Measurements from ENCODE around the gene PIK3C3. TPM values are rescaled to one million over a fixed set of nuclear protein-coding genes. Genes with fewer than 3 reads are reported as not detected.

PIK3C3 gene
- total and polyA plus RNA-seq, 7 donors = 22.7 to 54.8 (median 42.0) TPM

DNA sequence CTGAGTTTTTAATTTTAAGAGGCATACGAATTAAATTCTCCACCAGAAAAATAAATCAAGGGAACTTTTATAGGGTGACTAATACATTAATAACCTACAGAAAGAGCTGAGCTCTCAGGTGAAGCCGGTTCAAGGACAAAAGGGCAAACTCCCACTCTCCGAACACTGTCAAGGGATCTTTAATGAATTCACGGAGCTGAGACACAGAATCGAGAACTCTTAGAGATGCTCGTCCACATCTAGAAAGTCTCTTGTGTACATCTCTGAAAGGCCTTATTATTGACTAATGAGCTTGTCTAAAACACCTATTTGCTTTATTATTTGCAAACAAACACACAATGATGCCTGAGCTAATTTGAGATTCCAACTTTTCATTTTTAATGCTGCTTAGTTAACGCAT, 33.3 kb upstream of the PIK3C3 start:
- DNase-seq = no peak
- intact Hi-C loops (cut with DNase I) = no loop called here
- Histone ChIP-seq H3K36me3 (no peaks in the 10 kb centered on the region), H3K4me3 (no peak overlapping the region), H3K4me1 (peaks cover 0 to 2% (median 0%) of the 10 kb centered on the region in 4 donors), H3K9me3 (no peaks in the 10 kb centered on the region), H3K27ac (no peak overlapping the region), H3K27me3 (no peaks in the 10 kb centered on the region)
- 90% methylated on average over 7 of the region's 7 CpGs for WGBS, 2 donors
- no peak for TF ChIP-seq POLR2AphosphoS5 (IDR thresholded peaks at IDR 0.05)
- no peak for TF ChIP-seq POLR2A (IDR thresholded peaks at IDR 0.05)
- TF ChIP-seq, protein P1, sequence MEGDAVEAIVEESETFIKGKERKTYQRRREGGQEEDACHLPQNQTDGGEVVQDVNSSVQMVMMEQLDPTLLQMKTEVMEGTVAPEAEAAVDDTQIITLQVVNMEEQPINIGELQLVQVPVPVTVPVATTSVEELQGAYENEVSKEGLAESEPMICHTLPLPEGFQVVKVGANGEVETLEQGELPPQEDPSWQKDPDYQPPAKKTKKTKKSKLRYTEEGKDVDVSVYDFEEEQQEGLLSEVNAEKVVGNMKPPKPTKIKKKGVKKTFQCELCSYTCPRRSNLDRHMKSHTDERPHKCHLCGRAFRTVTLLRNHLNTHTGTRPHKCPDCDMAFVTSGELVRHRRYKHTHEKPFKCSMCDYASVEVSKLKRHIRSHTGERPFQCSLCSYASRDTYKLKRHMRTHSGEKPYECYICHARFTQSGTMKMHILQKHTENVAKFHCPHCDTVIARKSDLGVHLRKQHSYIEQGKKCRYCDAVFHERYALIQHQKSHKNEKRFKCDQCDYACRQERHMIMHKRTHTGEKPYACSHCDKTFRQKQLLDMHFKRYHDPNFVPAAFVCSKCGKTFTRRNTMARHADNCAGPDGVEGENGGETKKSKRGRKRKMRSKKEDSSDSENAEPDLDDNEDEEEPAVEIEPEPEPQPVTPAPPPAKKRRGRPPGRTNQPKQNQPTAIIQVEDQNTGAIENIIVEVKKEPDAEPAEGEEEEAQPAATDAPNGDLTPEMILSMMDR (IDR thresholded peaks at IDR 0.05) = no peak
- TF ChIP-seq EP300 (IDR thresholded peaks at IDR 0.05) = no peak

DNA sequence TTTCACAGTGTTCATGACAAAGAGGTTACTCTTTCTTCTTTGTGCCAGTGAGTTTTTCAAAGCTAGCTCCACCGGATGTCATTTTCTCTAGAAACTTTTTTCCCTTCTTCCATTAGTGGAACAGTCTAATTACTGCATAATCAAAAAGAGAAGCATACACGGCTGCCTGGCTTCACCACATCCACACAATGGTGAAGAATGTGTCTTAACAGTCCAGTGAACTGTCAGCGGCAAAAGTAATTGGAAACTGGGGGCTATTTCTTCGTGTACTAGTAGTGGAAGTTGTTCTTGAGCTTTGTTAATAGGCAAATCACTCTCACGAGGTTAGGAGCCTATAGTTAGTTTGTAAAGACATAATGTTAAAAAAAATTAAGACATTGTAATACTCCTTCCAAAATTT, 32.9 kb upstream of the PIK3C3 start:
- WGBS, 2 donors = 80 to 81% methylated on average over 5 of the region's 5 CpGs
- no peak overlapping the region for H3K27ac ChIP-seq
- H3K9me3 ChIP-seq = no peaks in the 10 kb centered on the region
- intact Hi-C loops (cut with DNase I) = no loop called here
- TF ChIP-seq POLR2A (IDR thresholded peaks at IDR 0.05) (no peak), EP300 (IDR thresholded peaks at IDR 0.05) (no peak), POLR2AphosphoS5 (IDR thresholded peaks at IDR 0.05) (no peak)
- TF ChIP-seq, protein P1 (IDR thresholded peaks at IDR 0.05) = no peak
- H3K36me3 ChIP-seq = no peaks in the 10 kb centered on the region
- DNase-seq = no peak
- no peaks in the 10 kb centered on the region for H3K27me3 ChIP-seq
- H3K4me3 ChIP-seq = no peak overlapping the region
- H3K4me1 ChIP-seq = no peaks in the 10 kb centered on the region

DNA sequence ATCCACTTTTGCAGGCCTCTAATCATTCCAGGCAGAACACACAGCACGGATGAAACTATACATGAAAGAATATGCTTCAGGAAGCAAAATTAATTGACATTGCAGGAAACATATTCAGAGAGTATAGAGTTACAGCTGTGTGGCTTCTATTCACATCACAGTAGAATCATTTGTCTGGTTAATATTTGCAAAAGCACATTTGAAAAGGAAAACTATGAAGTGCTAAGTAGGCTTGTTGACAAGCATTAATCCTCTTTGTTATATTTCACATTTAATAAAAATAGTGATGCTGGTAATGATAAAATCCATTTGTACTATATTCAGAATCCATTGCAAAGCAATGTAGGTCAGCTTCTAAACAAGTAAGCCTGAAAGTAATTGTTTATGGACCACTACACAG, 32.2 kb upstream of the PIK3C3 start:
- no peaks in the 10 kb centered on the region for H3K9me3 ChIP-seq
- intact Hi-C loops (cut with DNase I) = no loop called here
- TF ChIP-seq, protein P1 (IDR thresholded peaks at IDR 0.05) = no peak
- TF ChIP-seq EP300 (IDR thresholded peaks at IDR 0.05) (no peak), POLR2A (IDR thresholded peaks at IDR 0.05) (no peak), POLR2AphosphoS5 (IDR thresholded peaks at IDR 0.05) (no peak)
- no peaks in the 10 kb centered on the region for H3K36me3 ChIP-seq
- no peak overlapping the region for H3K4me3 ChIP-seq
- DNase-seq = no peak
- WGBS, 2 donors = 70 to 76% methylated on average over 1 of the region's 1 CpG
- H3K27me3 ChIP-seq = no peaks in the 10 kb centered on the region
- H3K27ac ChIP-seq = no peak overlapping the region
- H3K4me1 ChIP-seq = no peaks in the 10 kb centered on the region

DNA sequence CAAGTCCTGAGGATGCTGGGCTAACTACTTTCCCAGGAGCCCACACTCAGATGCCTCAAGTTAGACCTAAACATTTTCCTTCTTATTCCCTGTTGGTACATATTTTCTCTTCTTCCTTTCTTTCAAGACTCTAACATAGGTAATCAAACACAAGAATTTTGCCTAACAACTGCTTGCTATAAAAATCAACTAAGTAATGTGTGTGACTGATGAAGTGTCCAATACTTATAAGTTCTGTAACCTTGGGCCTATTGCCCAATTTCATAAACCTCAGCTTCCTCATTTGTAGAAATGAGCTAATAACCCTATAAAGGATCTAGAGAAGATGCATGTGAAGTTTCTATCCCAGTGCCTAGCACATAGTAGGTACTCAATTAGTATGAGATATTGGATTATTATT, 31.6 kb upstream of the PIK3C3 start:
- Histone ChIP-seq H3K36me3 (no peaks in the 10 kb centered on the region), H3K4me1 (no peaks in the 10 kb centered on the region), H3K27ac (no peak overlapping the region), H3K27me3 (no peaks in the 10 kb centered on the region), H3K9me3 (no peaks in the 10 kb centered on the region), H3K4me3 (no peak overlapping the region)
- TF ChIP-seq EP300 (IDR thresholded peaks at IDR 0.05) (no peak), POLR2A (IDR thresholded peaks at IDR 0.05) (no peak), POLR2AphosphoS5 (IDR thresholded peaks at IDR 0.05) (no peak)
- TF ChIP-seq, protein P1 (IDR thresholded peaks at IDR 0.05) = no peak
- intact Hi-C loops (cut with DNase I) = no loop called here
- DNase-seq = no peak

DNA sequence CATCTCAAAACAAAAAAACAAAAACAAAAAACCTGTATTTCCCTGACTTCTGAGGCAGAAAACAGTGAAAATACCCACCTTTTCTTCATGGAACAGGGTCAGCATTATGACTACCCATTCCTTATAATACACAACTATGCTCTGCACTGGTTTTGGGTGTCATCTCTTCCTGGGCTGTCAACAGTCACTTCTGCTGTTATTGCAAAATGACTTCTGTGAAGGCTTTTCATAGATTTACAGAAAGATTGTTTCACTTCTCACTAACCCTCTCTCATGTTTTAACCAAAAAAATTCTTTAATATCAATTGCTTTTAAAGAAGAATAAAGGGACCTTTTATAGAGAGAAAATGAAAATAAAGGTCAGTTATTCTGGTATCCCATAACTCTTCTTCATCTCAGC, 26.5 kb upstream of the PIK3C3 start:
- TF ChIP-seq, protein P1 (IDR thresholded peaks at IDR 0.05) = no peak
- TF ChIP-seq EP300 (IDR thresholded peaks at IDR 0.05) (no peak), POLR2A (IDR thresholded peaks at IDR 0.05) (no peak)
- intact Hi-C loops (cut with DNase I) = no loop called here

More for the DNA sequence above, 26.5 kb upstream of the PIK3C3 start:
- Histone ChIP-seq H3K27ac (no peak overlapping the region), H3K36me3 (no peaks in the 10 kb centered on the region), H3K27me3 (no peaks in the 10 kb centered on the region), H3K4me1 (no peaks in the 10 kb centered on the region), H3K4me3 (no peak overlapping the region), H3K9me3 (no peaks in the 10 kb centered on the region)
- DNase-seq = no peak

Measured in sigmoid colon (tissue), 7 donors.